Measurements from ENCODE around the gene ERAP2. TPM values are rescaled to one million over a fixed set of nuclear protein-coding genes. Genes with fewer than 3 reads are reported as not detected.

The ERAP2 gene
- total RNA-seq, 4 donors from 2014 or later = 9.2 to 19.2 (median 14.0) TPM

DNA sequence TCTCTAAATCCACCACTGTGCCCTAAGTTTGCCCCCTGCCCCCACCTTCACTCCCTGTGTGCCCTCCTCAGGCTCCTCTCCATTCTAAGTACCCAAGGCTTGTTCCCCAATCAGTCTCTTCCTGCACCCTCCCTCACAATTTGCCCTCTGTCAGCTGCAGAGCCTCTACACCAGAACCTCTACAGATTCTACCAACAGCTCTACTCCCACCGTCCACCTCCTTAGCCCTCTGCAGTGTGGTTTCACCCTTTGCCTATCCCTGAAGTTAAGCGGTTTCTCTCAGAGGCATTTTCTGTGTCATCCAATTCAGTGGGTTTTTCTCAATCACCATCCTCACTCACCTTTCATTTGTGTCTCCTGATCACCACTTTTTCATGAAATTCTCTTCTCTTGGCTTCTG, 13.2 kb upstream of the ERAP2 start:
- Histone ChIP-seq H3K4me1 (no peaks in the 10 kb centered on the region), H3K27me3 (no peaks in the 10 kb centered on the region), H3K9me3 (no peaks in the 10 kb centered on the region), H3K27ac (no peak overlapping the region), H3K4me3 (replicated peaks in 1 of 3) (no peak overlapping the region), H3K36me3 (no peaks in the 10 kb centered on the region)
- TF ChIP-seq, protein P1, sequence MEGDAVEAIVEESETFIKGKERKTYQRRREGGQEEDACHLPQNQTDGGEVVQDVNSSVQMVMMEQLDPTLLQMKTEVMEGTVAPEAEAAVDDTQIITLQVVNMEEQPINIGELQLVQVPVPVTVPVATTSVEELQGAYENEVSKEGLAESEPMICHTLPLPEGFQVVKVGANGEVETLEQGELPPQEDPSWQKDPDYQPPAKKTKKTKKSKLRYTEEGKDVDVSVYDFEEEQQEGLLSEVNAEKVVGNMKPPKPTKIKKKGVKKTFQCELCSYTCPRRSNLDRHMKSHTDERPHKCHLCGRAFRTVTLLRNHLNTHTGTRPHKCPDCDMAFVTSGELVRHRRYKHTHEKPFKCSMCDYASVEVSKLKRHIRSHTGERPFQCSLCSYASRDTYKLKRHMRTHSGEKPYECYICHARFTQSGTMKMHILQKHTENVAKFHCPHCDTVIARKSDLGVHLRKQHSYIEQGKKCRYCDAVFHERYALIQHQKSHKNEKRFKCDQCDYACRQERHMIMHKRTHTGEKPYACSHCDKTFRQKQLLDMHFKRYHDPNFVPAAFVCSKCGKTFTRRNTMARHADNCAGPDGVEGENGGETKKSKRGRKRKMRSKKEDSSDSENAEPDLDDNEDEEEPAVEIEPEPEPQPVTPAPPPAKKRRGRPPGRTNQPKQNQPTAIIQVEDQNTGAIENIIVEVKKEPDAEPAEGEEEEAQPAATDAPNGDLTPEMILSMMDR (IDR thresholded peaks at IDR 0.05) = no peak
- no peak for TF ChIP-seq POLR2A (IDR thresholded peaks at IDR 0.05)
- no peak for DNase-seq
- intact Hi-C loops (cut with DNase I) = loop anchor here (10.0 kb wide), 1 partner anchor 48 kb away; no protein-coding TSS in a partner anchor
- 91 to 93% methylated on average over 2 of the region's 2 CpGs for WGBS, 2 donors

- no peaks in the 10 kb centered on the region for H3K36me3 ChIP-seq
- no peaks in the 10 kb centered on the region for H3K9me3 ChIP-seq
- TF ChIP-seq, protein P1 (IDR thresholded peaks at IDR 0.05) = no peak
- no peak for TF ChIP-seq POLR2A (IDR thresholded peaks at IDR 0.05)
- intact Hi-C loops (cut with DNase I) = loop anchor here (10.0 kb wide), 1 partner anchor 49 kb away; no protein-coding TSS in a partner anchor
- no peaks in the 10 kb centered on the region for H3K27me3 ChIP-seq
- H3K27ac ChIP-seq = no peak overlapping the region
- H3K4me1 ChIP-seq = no peaks in the 10 kb centered on the region
- H3K4me3 ChIP-seq (replicated peaks in 1 of 3) = no peak overlapping the region
- DNase-seq = no peak
- WGBS, 2 donors = 79 to 89% methylated on average over 3 of the region's 3 CpGs
These were observed 12.2 kb upstream of the ERAP2 start for GRCh38 chr5:96863949-96864584.

DNA sequence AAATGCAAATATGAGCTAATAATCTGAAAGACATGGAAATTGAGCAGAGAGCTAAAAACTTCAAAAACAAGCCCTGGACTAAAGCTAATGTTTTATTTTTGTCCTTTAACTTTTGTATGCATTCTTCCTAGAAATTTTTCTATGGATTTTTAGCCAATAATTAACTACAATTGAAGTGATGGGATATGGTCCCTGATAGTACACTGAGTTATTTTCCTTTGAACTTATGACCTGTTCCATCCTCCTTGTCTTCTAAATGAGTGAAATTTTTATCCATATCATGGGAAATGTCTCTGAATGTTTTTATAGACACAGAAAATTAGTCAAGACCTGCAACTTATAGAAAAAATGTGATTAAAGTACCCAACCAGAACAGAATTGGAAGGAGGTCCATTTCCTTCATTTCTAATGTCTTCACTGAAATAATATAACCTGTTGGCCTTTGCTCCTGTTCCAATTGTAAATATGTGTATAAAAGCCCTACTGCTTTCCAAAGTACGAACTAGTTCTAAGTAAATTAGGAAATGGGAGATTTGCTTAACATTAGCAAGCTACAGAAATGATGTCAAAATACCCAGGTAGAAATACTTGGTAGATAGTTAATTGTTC, 11.3 kb upstream of the ERAP2 start:
- intact Hi-C loops (cut with DNase I) = loop anchor here (10.0 kb wide), 1 partner anchor 50 kb away; no protein-coding TSS in a partner anchor
- TF ChIP-seq, protein P1 (IDR thresholded peaks at IDR 0.05) = no peak
- no peak for TF ChIP-seq POLR2A (IDR thresholded peaks at IDR 0.05)
- H3K4me3 ChIP-seq (replicated peaks in 1 of 3) = no peak overlapping the region
- no peaks in the 10 kb centered on the region for H3K9me3 ChIP-seq
- WGBS, 2 donors = 87 to 96% methylated on average over 1 of the region's 1 CpG
- H3K27ac ChIP-seq = no peak overlapping the region
- no peaks in the 10 kb centered on the region for H3K27me3 ChIP-seq
- no peaks in the 10 kb centered on the region for H3K4me1 ChIP-seq
- no peaks in the 10 kb centered on the region for H3K36me3 ChIP-seq
- no peak for DNase-seq

DNA sequence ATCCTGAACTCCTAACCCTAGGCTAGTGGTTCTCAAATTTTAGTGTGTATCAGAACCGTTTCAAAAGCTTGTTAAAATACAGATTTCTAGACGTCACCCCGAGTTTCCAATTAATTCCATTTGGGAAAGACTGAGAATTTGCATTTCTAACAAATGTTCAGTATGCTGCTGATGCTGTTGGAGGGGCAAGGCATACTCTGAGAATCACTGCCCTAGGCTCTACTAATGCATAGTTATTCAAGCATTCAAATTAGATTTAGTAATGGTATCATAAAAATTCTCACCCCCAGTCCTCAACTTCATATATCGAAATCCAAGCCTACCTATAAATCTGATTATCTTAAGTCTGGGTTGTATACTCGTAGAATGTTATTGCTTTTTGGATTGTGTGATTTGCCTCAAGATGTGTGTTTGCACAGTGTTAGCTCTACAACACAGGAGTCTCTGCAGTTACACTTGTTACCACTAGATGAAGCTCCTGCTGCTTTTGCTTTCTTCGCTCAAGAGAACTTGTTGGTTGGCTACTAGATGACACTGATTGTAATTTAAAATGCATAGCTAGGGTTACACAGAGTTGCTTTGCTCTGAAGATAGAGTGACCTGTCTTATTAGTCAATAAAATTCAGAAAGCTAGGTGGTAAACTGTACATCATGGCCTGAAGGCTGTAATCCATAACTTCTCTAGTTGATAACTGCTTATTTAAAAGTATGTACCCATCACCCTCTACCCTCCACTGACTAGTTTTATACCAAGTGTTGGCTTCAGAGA, 7.5 kb upstream of the ERAP2 start:
- TF ChIP-seq, protein P1 (IDR thresholded peaks at IDR 0.05) = peak; percentile 82 to 97 (median 90)
- no peak for TF ChIP-seq POLR2A (IDR thresholded peaks at IDR 0.05)
- Histone ChIP-seq H3K27me3 (no peaks in the 10 kb centered on the region), H3K9me3 (no peaks in the 10 kb centered on the region), H3K27ac (no peak overlapping the region), H3K36me3 (no peaks in the 10 kb centered on the region), H3K4me1 (no peaks in the 10 kb centered on the region), H3K4me3 (replicated peaks in 1 of 3) (no peak overlapping the region)
- intact Hi-C loops (cut with DNase I) = loop anchor here (10.0 kb wide), 1 partner anchor 54 kb away; no protein-coding TSS in a partner anchor
- 50 to 56% methylated on average over 6 of the region's 6 CpGs for WGBS, 2 donors
- DNase-seq = peak in 1 of 2 donors; percentile 5

DNA sequence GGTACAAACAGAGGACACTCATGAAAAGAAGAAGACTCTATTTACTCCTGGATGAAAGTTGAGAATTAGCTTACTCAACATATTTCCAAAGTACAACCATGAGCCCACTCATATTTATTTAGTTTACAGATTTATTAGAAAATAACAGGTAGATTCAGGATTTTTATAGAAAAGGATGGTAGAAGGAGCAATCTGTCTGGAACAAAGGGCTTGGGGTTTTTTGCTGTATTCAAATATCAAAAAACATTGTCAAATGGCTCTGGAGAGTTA, 7.0 kb upstream of the ERAP2 start:
- Histone ChIP-seq H3K27me3 (no peaks in the 10 kb centered on the region), H3K9me3 (no peaks in the 10 kb centered on the region), H3K36me3 (no peaks in the 10 kb centered on the region), H3K4me1 (no peaks in the 10 kb centered on the region), H3K27ac (no peak overlapping the region), H3K4me3 (replicated peaks in 1 of 3) (no peak overlapping the region)
- TF ChIP-seq, protein P1 (IDR thresholded peaks at IDR 0.05) = no peak
- TF ChIP-seq POLR2A (IDR thresholded peaks at IDR 0.05) = no peak
- intact Hi-C loops (cut with DNase I) = loop anchor here (10.0 kb wide), 1 partner anchor 55 kb away; no protein-coding TSS in a partner anchor
- no peak for DNase-seq
